C4-2B (cell line): Measurements from ENCODE around the gene CYSRT1.

Experiments used
- H3K27ac ChIP-seq: fragments of 450-650 bp; 2 replicates; pipeline ENCODE4 v1.5.1; 2017
- CTCF ChIP-seq: fragments of 450-650 bp; conservative IDR thresholded peaks from 2 replicates; pipeline ENCODE4 v1.5.1; 2017; ENCODE audit warnings: mild to moderate bottlenecking
- ZFX ChIP-seq: fragments of 450-650 bp; IDR thresholded peaks from 2 replicates; pipeline ENCODE4 v1.6.1; 2017

CYSRT1 gene

GRCh38 chr9:137266585-137267453 is 41.8 kb downstream of the CYSRT1 start:
- TF ChIP-seq ZFX = no peak
- peak overlapping the region; percentile 99 for H3K27ac ChIP-seq

GRCh38 chr9:137267933-137268355 is 43.0 kb downstream of the CYSRT1 start:
- TF ChIP-seq ZFX (no peak), CTCF (no peak)
- peak overlapping the region; percentile 99 for H3K27ac ChIP-seq

- H3K27ac ChIP-seq = peak overlapping the region; percentile 99
- TF ChIP-seq CTCF (no peak), ZFX (no peak)
These were observed 43.7 kb downstream of the CYSRT1 start for GRCh38 chr9:137268538-137269201.

GRCh38 chr9:137269231-137269772 is 44.3 kb downstream of the CYSRT1 start:
- peak overlapping the region; percentile 99 for H3K27ac ChIP-seq
- TF ChIP-seq ZFX = no peak
- no peak for TF ChIP-seq CTCF

- H3K27ac ChIP-seq = peak overlapping the region; percentile 99
- TF ChIP-seq ZFX = no peak
- no peak for TF ChIP-seq CTCF
These were observed 46.1 kb downstream of the CYSRT1 start for GRCh38 chr9:137270929-137271695.

- no peak overlapping the region; the same call in 1 of the 2 replicates for H3K27ac ChIP-seq
- TF ChIP-seq ZFX (no peak), CTCF (no peak)
These were observed 46.7 kb downstream of the CYSRT1 start for GRCh38 chr9:137271696-137272076.

- no peak overlapping the region; the same call in 1 of the 2 replicates for H3K27ac ChIP-seq
- no peak for TF ChIP-seq ZFX
- TF ChIP-seq CTCF = no peak
These were observed 47.5 kb downstream of the CYSRT1 start for GRCh38 chr9:137272241-137273094.
